CD8-positive, alpha-beta memory T cell (primary cell): ENCODE measurements around the gene TBC1D2. TPM values are rescaled to one million over a fixed set of nuclear protein-coding genes. Genes with fewer than 3 reads are reported as not detected.

ENCODE experiments used
- CTCF ChIA-PET: fragments of 350-600 bp; sonication (Branson Sonifier 250); formaldehyde crosslinking; loops from one replicate; lab custom pipeline; 2021; ENCODE audit warnings: antibody characterized with exemption; lab: Charles Lee
- POLR2A ChIA-PET: fragments of 350-600 bp; sonication (Branson Sonifier 250); formaldehyde crosslinking; loops from one replicate; lab custom pipeline; 2021; ENCODE audit warnings: antibody characterized with exemption; lab: Charles Lee
- DNase-seq, 5 donors: peaks; one replicate each; pipeline versions ENCODE4 v3.0.0 to v3.0.0-alpha.2; 2020 to 2022; ENCODE audit warnings: mixed read lengths in 1 of 5
- H3K27ac ChIP-seq: one replicate; pipeline ENCODE4 v1.7.0; 2013; ENCODE audit warnings: low read depth, mild to moderate bottlenecking, low read length, moderate library complexity
- H3K27me3 ChIP-seq: 2 replicates; pipeline ENCODE4 v1.7.0; 2013; ENCODE audit warnings: low read length, mild to moderate bottlenecking; ENCODE audit not compliant: insufficient read depth, poor library complexity, severe bottlenecking
- H3K36me3 ChIP-seq: 2 replicates; pipeline ENCODE4 v1.7.0; 2013; ENCODE audit warnings: mild to moderate bottlenecking, low read length, moderate library complexity; ENCODE audit not compliant: insufficient read depth
- H3K4me1 ChIP-seq: 2 replicates; pipeline ENCODE4 v1.7.0; 2013; ENCODE audit warnings: mild to moderate bottlenecking, low read length, moderate library complexity; ENCODE audit not compliant: insufficient read depth
- H3K4me3 ChIP-seq: 2 replicates; pipeline ENCODE4 v1.7.0; 2013; ENCODE audit warnings: mild to moderate bottlenecking, low read length
- H3K9me3 ChIP-seq: 2 replicates; pipeline ENCODE4 v1.7.0; 2013; ENCODE audit warnings: mild to moderate bottlenecking, low read length
- H3K27ac Mint-ChIP-seq, 8 donors: one replicate each; pipeline ENCODE4 v1.8.0; 2020 to 2021; ENCODE audit warnings: mixed read lengths in 8 of 8, mild to moderate bottlenecking in 6 of 8, inconsistent platforms in 3 of 8, moderate library complexity in 3 of 8
- H3K27me3 Mint-ChIP-seq, 2 donors: one replicate each; pipeline ENCODE4 v1.8.0; 2020 to 2021; ENCODE audit warnings: mixed read lengths in 2 of 2, mild to moderate bottlenecking in 1 of 2, moderate library complexity in 1 of 2
- H3K36me3 Mint-ChIP-seq, 3 donors: one replicate each; pipeline ENCODE4 v1.8.0; 2020 to 2021; ENCODE audit warnings: mixed read lengths in 3 of 3, inconsistent platforms in 1 of 3, mild to moderate bottlenecking in 1 of 3
- H3K4me1 Mint-ChIP-seq, 3 donors: one replicate each; pipeline ENCODE4 v1.8.0; 2020 to 2021; ENCODE audit warnings: mixed read lengths in 3 of 3, inconsistent platforms in 1 of 3, mild to moderate bottlenecking in 1 of 3
- H3K4me3 Mint-ChIP-seq, 7 donors: one replicate each; pipeline ENCODE4 v1.8.0; 2020 to 2021; ENCODE audit warnings: mixed read lengths in 7 of 7, mild to moderate bottlenecking in 6 of 7, moderate library complexity in 4 of 7, inconsistent platforms in 2 of 7
- H3K9me3 Mint-ChIP-seq, 5 donors: one replicate each; pipeline ENCODE4 v1.8.0; 2020 to 2022; ENCODE audit warnings: mixed read lengths in 5 of 5, mild to moderate bottlenecking in 3 of 5, moderate library complexity in 2 of 5, inconsistent platforms in 1 of 5
- polyA plus RNA-seq: library from polyadenylated mRNA; unstranded; fragments of 300-500 nt; fragmentation: Illumina TruSeq; gene quantifications from one replicate; pipeline ENCODE4 v1.2.3, GENCODE V29; 2021
- total RNA-seq, 2 experiments: library from RNA; stranded (reverse); gene quantifications; one replicate each; pipeline ENCODE4 v1.2.3, GENCODE V29; 2021

TBC1D2 gene
- total and polyA plus RNA-seq, 3 experiments from 2014 or later: 3.3 to 5.6 (median 4.8) TPM

DNA sequence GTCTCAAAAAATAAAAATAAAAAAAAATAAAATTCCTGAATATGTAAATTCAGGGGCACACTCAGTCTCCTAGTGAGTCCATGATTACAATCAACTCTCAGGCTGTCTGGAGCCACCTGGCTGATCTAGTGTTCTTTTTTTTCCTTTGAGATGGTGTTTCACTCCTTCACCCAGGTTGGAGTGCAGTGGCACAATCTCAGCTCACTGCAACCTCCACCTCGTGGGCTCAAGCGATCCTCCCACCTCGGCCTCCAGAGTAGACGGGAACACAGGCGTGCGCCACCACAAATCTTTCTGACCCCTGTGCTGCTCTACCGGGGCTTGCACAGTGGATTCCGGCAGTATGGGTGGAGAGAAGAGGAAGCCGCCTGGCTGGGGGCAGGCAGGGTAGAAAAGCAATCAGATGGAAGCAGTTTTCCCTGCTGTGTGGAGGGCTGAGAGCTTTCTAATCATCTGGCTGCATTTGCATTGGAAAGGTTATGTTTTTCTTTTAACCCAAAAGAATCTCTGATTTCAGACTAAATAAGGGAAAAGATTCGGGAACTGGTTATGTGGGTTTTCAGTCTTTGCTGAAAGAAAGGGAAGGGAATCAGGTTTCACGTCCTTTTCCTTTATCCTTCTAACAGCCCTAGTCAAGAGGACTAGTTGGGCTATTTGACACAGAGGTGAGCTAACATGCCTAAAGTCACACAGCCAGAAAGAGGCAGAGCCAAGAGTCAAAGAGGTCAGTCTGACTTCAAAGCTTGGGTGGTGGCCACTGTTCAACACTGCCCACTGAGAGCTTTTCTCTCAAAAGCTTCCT is 36.7 kb downstream of the TBC1D2 start:
- POLR2A ChIA-PET: no interaction called here
- no peak for DNase-seq
- no peaks in the 10 kb centered on the region for H3K9me3 Mint-ChIP-seq

DNA sequence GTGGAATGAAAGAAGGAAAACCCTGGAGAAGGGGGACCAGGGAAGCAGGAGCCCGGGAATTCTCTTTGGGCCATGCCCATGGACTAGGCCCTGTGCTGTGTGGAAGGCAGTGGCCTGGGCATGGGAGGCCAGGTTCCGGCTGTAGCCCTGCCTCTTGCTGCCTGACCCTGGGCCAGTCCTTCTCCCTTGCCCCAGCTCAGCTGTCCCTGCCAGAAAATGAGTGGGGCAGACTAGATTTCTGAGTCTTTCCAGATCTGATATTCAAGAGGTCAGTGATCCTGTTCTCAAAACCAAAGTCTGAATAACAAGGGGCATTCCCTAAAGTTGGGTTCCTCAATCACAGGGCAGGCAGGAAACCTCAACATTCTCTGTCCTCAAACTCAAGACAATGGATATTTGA is 38.2 kb downstream of the TBC1D2 start:
- ChIA-PET CTCF (no interaction called here), POLR2A (no interaction called here)
- Histone ChIP-seq H3K4me1 (no peaks in the 10 kb centered on the region), H3K36me3 (no peaks in the 10 kb centered on the region), H3K27ac (no peak overlapping the region), H3K9me3 (no peaks in the 10 kb centered on the region), H3K27me3 (no peaks in the 10 kb centered on the region), H3K4me3 (no peak overlapping the region)
- H3K9me3 Mint-ChIP-seq: no peaks in the 10 kb centered on the region
- peaks cover 0 to 3% of the 10 kb centered on the region in 2 donors for H3K27me3 Mint-ChIP-seq
- no peaks in the 10 kb centered on the region for H3K4me1 Mint-ChIP-seq
- peaks cover 4 to 72% (median 18%) of the 10 kb centered on the region in 3 donors for H3K36me3 Mint-ChIP-seq
- peak overlapping the region in 1 of 8 donors; percentile 50 for H3K27ac Mint-ChIP-seq
- DNase-seq: peak in 1 of 5 donors; percentile 17
- H3K4me3 Mint-ChIP-seq: no peak overlapping the region

More for the DNA sequence above, 36.7 kb downstream of the TBC1D2 start:
- H3K36me3 ChIP-seq: no peaks in the 10 kb centered on the region
- CTCF ChIA-PET: no interaction called here
- H3K27me3 ChIP-seq: no peaks in the 10 kb centered on the region
- no peak overlapping the region for H3K27ac ChIP-seq
- H3K4me3 Mint-ChIP-seq: no peak overlapping the region
- H3K9me3 ChIP-seq: no peaks in the 10 kb centered on the region
- no peak overlapping the region for H3K4me3 ChIP-seq
- H3K36me3 Mint-ChIP-seq: peaks cover 4 to 70% (median 16%) of the 10 kb centered on the region in 3 donors
- peak overlapping the region in 1 of 8 donors; percentile 41 for H3K27ac Mint-ChIP-seq
- peaks cover 0 to 5% (median 0%) of the 10 kb centered on the region in 3 donors for H3K4me1 Mint-ChIP-seq
- H3K27me3 Mint-ChIP-seq: peaks cover 0 to 3% of the 10 kb centered on the region in 2 donors
- no peaks in the 10 kb centered on the region for H3K4me1 ChIP-seq

DNA sequence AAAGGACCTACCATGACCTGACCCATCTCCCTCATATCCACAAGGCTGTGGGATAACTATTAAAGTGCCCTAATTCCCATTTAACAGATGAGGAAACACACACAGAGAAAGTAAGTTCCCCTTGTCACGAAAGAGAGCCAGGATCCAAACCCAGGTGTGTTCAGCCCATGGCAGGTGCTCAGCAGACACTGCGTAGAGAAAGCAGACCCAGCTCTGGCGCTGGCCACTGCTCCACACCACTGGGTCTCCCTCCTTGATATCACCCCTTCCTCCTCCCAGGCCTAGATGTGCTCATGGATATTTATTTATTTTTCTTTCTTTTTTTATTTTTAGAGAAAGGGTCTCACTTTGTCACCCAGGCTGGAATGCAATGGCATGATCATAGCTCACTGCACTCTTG is 39.1 kb downstream of the TBC1D2 start:
- Histone ChIP-seq H3K4me3 (no peak overlapping the region), H3K27me3 (no peaks in the 10 kb centered on the region), H3K4me1 (no peaks in the 10 kb centered on the region), H3K27ac (no peak overlapping the region), H3K9me3 (no peaks in the 10 kb centered on the region), H3K36me3 (no peaks in the 10 kb centered on the region)
- H3K27me3 Mint-ChIP-seq: peaks cover 0 to 2% of the 10 kb centered on the region in 2 donors
- no peak overlapping the region for H3K4me3 Mint-ChIP-seq
- no peak overlapping the region for H3K27ac Mint-ChIP-seq
- CTCF ChIA-PET: interaction anchor here (0.5 to 1.4 kb wide), 2 partner anchors 143 to 157 kb away, joined by 3 read pairs; no protein-coding TSS in a partner anchor
- H3K9me3 Mint-ChIP-seq: no peaks in the 10 kb centered on the region
- POLR2A ChIA-PET: no interaction called here
- peaks cover 0 to 69% (median 18%) of the 10 kb centered on the region in 3 donors for H3K36me3 Mint-ChIP-seq
- H3K4me1 Mint-ChIP-seq: no peaks in the 10 kb centered on the region
- DNase-seq: no peak

DNA sequence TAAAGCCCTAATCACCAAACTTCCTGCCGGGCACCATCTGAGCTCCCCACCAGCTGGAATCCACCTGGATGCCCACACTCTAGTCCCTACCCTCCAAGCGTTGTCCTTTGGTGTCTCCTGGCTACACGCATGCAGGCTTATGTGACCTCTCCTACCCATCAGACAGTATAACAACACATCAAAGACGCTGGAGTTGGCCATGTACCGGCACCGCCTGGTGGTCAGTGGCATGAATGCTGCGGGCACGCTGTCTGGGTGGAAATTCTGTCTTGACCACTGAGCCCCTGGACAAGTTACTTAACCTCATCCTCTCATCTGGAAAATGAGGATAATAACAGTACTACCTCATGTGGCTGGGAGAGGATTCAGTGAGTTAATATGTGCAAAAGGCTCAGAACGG is 39.6 kb downstream of the TBC1D2 start:
- no peaks in the 10 kb centered on the region for H3K4me1 Mint-ChIP-seq
- ChIA-PET POLR2A (no interaction called here), CTCF (interaction anchor here (0.5 to 1.4 kb wide), 2 partner anchors 142 to 156 kb away, joined by 3 read pairs; no protein-coding TSS in a partner anchor)
- no peaks in the 10 kb centered on the region for H3K27me3 Mint-ChIP-seq
- Histone ChIP-seq H3K36me3 (no peaks in the 10 kb centered on the region), H3K27me3 (no peaks in the 10 kb centered on the region), H3K9me3 (no peaks in the 10 kb centered on the region), H3K4me1 (no peaks in the 10 kb centered on the region), H3K27ac (no peak overlapping the region), H3K4me3 (no peak overlapping the region)
- peak in 1 of 5 donors; percentile 47 for DNase-seq
- no peak overlapping the region for H3K27ac Mint-ChIP-seq
- H3K36me3 Mint-ChIP-seq: peaks cover 0 to 69% (median 18%) of the 10 kb centered on the region in 3 donors
- no peaks in the 10 kb centered on the region for H3K9me3 Mint-ChIP-seq
- no peak overlapping the region for H3K4me3 Mint-ChIP-seq

DNA sequence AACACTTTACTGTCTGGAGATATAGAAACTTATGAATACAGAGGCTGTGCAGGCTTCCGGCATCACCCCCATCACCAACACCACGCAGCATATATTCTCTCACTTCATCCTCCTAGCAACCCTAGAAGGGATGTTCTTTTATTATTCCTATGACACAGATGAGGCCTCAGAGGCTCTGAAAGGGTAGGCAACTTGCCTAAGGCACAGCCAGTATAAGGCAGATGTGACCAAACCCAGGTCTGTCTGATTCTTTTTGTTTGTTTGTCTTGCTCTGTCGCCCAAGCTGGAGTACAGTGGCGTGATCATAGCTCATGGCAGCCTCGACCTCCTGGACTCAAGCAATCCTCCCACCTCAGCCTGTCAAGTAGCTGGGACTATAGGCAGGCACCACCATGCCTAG is 40.2 kb downstream of the TBC1D2 start:
- Histone ChIP-seq H3K36me3 (no peaks in the 10 kb centered on the region), H3K9me3 (no peaks in the 10 kb centered on the region), H3K27me3 (no peaks in the 10 kb centered on the region), H3K4me3 (no peak overlapping the region), H3K4me1 (no peaks in the 10 kb centered on the region), H3K27ac (no peak overlapping the region)
- POLR2A ChIA-PET: no interaction called here
- peaks cover 0 to 68% (median 18%) of the 10 kb centered on the region in 3 donors for H3K36me3 Mint-ChIP-seq
- no peak for DNase-seq
- no peaks in the 10 kb centered on the region for H3K9me3 Mint-ChIP-seq
- CTCF ChIA-PET: interaction anchor here (1.4 kb wide), 1 partner anchor 141 kb away, joined by 3 read pairs; no protein-coding TSS in a partner anchor
- H3K27me3 Mint-ChIP-seq: no peaks in the 10 kb centered on the region
- no peak overlapping the region for H3K4me3 Mint-ChIP-seq
- peak overlapping the region in 1 of 8 donors; percentile 68 for H3K27ac Mint-ChIP-seq
- H3K4me1 Mint-ChIP-seq: no peaks in the 10 kb centered on the region

DNA sequence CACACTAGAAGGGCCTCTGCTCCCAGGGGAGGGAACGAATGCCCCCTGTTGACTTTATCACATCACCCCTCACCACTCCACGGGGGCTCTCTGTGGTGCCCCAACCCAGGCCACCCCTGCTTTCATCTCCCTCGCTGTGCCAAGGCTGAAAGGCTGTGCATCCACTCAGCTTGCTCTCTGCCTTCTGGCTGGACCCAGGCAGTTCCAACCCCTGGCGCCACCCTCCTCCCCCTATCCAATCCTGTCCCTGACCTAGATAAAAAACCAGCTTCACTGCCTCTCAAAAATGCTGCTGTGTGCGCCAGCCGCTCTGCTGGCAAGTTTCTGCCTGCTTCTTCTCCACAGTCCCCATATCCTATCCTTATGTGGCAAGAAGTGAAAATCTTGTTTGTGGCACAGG is 40.6 kb downstream of the TBC1D2 start:
- ChIA-PET CTCF (no interaction called here), POLR2A (no interaction called here)
- H3K4me1 ChIP-seq: no peaks in the 10 kb centered on the region
- H3K4me3 ChIP-seq: no peak overlapping the region
- Mint-ChIP-seq H3K36me3 (peaks cover 0 to 66% (median 19%) of the 10 kb centered on the region in 3 donors), H3K4me1 (no peaks in the 10 kb centered on the region), H3K4me3 (no peak overlapping the region), H3K27me3 (no peaks in the 10 kb centered on the region), H3K27ac (peak overlapping the region in 1 of 8 donors; percentile 68), H3K9me3 (no peaks in the 10 kb centered on the region)
- DNase-seq: peak in 1 of 5 donors; percentile 11
- no peak overlapping the region for H3K27ac ChIP-seq
- H3K27me3 ChIP-seq: no peaks in the 10 kb centered on the region
- H3K36me3 ChIP-seq: no peaks in the 10 kb centered on the region
- no peaks in the 10 kb centered on the region for H3K9me3 ChIP-seq

DNA sequence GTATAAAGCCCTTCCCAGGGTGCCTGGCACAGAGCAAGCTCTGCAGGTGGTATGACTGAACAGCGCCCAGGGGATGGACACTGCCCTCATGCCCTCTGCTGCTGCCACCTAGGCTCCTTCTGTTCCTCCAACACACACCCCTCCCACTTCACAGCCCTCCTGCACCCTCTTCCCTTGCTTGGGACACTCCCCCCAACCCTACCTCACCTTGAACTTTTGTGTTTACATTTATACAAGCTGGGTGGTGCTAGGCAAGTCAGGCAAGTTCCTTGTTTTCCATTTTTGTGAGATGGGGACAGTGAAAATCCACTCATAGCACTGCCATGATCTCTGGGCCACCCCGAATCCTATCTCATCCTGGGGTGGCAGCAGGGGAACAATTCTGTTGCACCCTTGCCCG is 44.2 kb downstream of the TBC1D2 start:
- Mint-ChIP-seq H3K36me3 (peaks cover 0 to 51% (median 16%) of the 10 kb centered on the region in 3 donors), H3K4me1 (peaks cover 0 to 1% (median 0%) of the 10 kb centered on the region in 3 donors), H3K27ac (no peak overlapping the region), H3K9me3 (no peaks in the 10 kb centered on the region), H3K27me3 (no peaks in the 10 kb centered on the region), H3K4me3 (no peak overlapping the region)
- H3K27me3 ChIP-seq: no peaks in the 10 kb centered on the region
- no peaks in the 10 kb centered on the region for H3K9me3 ChIP-seq
- no peak overlapping the region for H3K27ac ChIP-seq
- no peaks in the 10 kb centered on the region for H3K4me1 ChIP-seq
- POLR2A ChIA-PET: no interaction called here
- CTCF ChIA-PET: interaction anchor here (1.4 to 1.9 kb wide), 2 partner anchors 18 to 53 kb away, joined by 3 to 4 read pairs; no protein-coding TSS in a partner anchor
- no peak overlapping the region for H3K4me3 ChIP-seq
- peak in 1 of 5 donors; percentile 7 for DNase-seq
- no peaks in the 10 kb centered on the region for H3K36me3 ChIP-seq

DNA sequence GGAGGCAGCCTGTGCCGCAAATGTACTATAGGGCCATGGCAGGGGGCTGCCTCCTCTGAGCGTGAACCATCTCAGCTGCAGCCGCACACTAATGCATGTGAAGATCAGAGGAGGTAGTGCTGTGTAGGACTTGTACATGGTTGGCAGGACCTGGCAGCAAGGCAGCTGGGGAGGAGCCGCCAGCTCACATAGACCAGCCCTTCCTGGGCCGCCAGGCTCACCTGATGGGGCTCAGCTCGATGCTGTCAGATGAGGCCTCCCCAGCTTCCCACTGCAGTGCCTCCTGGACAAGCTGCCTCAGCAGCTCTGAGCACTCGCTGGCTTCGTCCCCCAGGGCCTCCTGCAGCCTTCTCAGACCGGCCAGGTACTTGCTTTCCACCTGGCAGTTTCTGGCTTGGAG is 45.0 kb downstream of the TBC1D2 start:
- Histone ChIP-seq H3K36me3 (no peaks in the 10 kb centered on the region), H3K4me3 (no peak overlapping the region), H3K27ac (no peak overlapping the region), H3K4me1 (no peaks in the 10 kb centered on the region), H3K27me3 (no peaks in the 10 kb centered on the region), H3K9me3 (no peaks in the 10 kb centered on the region)
- POLR2A ChIA-PET: no interaction called here
- CTCF ChIA-PET: interaction anchor here (1.4 to 1.9 kb wide), 2 partner anchors 19 to 53 kb away, joined by 3 to 4 read pairs; no protein-coding TSS in a partner anchor
- Mint-ChIP-seq H3K27ac (no peak overlapping the region), H3K36me3 (peaks cover 0 to 44% (median 11%) of the 10 kb centered on the region in 3 donors), H3K27me3 (no peaks in the 10 kb centered on the region), H3K9me3 (no peaks in the 10 kb centered on the region), H3K4me3 (no peak overlapping the region), H3K4me1 (peaks cover 4 to 5% (median 5%) of the 10 kb centered on the region in 3 donors)
- peak in 1 of 5 donors; percentile 38 for DNase-seq
